OCI-LY7 (cell line): ENCODE results near the gene ATP1B1.

ENCODE experiments used
- EZH2phosphoT487 ChIP-seq: fragments of 200-600 bp; sonication (generic); IDR thresholded peaks from 2 replicates; pipeline ENCODE4 v1.6.1; 2018; ENCODE audit warnings: low read depth, borderline replicate concordance, mild to moderate bottlenecking, mixed run types, antibody characterized with exemption, low read length, moderate library complexity, mixed read lengths
- TF ChIP-seq, protein P1 (sequence below): fragments of 200-600 bp; sonication (generic); conservative IDR thresholded peaks from 2 replicates; pipeline ENCODE4 v1.5.1; 2014; ENCODE audit warnings: mild to moderate bottlenecking, antibody characterized with exemption, low read length, moderate library complexity, mixed read lengths

DNA sequence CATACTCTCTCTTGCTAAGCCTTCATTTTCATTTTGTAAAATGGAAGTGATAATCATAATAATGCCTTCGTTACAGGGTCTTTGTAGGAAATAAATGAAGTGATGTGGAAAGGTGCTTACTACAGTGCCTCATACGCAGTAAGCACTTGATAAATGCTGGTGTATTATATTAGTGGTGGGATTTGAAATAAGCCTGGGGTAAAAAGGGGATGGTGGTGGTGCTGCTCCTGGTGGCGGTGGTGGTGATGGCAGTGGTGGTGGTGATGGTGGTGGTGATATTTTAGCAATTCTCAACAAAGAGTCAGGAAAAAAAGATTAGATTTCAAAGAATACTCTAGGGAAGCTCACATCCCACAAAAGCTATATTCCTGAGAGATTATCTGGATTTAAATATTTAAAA is 35.5 kb upstream of the ATP1B1 start:
- TF ChIP-seq, protein P1, sequence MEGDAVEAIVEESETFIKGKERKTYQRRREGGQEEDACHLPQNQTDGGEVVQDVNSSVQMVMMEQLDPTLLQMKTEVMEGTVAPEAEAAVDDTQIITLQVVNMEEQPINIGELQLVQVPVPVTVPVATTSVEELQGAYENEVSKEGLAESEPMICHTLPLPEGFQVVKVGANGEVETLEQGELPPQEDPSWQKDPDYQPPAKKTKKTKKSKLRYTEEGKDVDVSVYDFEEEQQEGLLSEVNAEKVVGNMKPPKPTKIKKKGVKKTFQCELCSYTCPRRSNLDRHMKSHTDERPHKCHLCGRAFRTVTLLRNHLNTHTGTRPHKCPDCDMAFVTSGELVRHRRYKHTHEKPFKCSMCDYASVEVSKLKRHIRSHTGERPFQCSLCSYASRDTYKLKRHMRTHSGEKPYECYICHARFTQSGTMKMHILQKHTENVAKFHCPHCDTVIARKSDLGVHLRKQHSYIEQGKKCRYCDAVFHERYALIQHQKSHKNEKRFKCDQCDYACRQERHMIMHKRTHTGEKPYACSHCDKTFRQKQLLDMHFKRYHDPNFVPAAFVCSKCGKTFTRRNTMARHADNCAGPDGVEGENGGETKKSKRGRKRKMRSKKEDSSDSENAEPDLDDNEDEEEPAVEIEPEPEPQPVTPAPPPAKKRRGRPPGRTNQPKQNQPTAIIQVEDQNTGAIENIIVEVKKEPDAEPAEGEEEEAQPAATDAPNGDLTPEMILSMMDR: peak; percentile 25; the same call in 1 of the 2 replicates
- no peak for TF ChIP-seq EZH2phosphoT487
